ENCODE data around the gene PLCG2.

DNA sequence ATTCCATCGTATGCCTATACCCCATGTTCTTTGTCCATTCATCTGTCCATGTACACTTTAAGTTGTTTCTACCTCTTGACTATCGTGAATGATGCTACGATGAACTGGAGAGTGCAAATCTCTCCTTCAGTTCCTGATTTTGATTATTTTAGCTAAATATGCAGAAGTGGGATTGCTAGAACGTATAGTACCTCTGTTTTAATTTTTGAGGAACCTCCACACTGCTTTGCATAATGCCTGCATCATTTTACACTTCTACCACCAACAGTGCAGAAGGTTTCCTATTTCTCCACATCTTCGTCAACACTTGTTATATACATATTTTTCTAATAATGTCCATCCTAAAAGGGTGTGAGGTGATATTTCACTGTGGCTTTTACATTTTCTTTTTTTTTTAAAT, 188.3 kb downstream of the PLCG2 start:
- TF ChIP-seq, protein P1, sequence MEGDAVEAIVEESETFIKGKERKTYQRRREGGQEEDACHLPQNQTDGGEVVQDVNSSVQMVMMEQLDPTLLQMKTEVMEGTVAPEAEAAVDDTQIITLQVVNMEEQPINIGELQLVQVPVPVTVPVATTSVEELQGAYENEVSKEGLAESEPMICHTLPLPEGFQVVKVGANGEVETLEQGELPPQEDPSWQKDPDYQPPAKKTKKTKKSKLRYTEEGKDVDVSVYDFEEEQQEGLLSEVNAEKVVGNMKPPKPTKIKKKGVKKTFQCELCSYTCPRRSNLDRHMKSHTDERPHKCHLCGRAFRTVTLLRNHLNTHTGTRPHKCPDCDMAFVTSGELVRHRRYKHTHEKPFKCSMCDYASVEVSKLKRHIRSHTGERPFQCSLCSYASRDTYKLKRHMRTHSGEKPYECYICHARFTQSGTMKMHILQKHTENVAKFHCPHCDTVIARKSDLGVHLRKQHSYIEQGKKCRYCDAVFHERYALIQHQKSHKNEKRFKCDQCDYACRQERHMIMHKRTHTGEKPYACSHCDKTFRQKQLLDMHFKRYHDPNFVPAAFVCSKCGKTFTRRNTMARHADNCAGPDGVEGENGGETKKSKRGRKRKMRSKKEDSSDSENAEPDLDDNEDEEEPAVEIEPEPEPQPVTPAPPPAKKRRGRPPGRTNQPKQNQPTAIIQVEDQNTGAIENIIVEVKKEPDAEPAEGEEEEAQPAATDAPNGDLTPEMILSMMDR (IDR thresholded peaks at IDR 0.05; ENCODE audit: low read depth, low read length), result no peak
- TF ChIP-seq EZH2phosphoT487 (IDR thresholded peaks at IDR 0.05; ENCODE audit: low read depth), result no peak

Measured in OCI-LY3 (cell line).